ENCODE data around the gene HLA-DQB1.
"Not testable (repeated sequence)": the region's sequence is repeated elsewhere in the genome, so short reads cannot be mapped to it uniquely, and the experiment has no call there.

HLA-DQB1 gene

GRCh38 chr6:32666420-32667300 is at the start of gene HLA-DQB1:
Gene HLA-DQB1, minus strand, starts transcription at chr6:32666657. Its CDS starts 50 bp downstream, at chr6:32666607.
- DNase-seq (ENCODE audit: low read depth in 2 of 2) = peak; percentile 13 to 37

DNA sequence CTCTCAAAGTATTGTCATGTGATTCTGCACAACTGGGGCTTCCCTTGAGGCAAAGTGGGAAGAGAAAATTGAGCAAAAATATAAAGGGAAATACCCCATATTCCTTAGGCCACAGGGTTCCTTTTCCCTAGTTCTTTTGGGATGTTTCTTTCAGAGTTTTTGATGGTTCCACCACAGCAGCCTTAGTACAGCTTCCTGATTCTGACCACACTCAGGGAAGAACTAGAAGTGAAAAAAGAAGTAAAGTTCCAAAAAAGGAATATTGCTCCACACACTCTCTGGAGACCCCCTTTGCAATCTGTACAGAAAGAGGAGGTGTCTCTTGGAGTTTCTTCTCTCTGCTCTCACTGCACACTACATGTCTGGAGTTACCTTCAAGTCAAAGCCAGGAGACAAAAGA is 46.8 kb upstream of the HLA-DQB1 start:
- no peak for DNase-seq (ENCODE audit: low read depth in 2 of 2)

GRCh38 chr6:32709625-32710024 is 43.2 kb upstream of the HLA-DQB1 start:
- DNase-seq (ENCODE audit: low read depth in 2 of 2) = no peak

- DNase-seq (ENCODE audit: low read depth in 2 of 2) = not testable (repeated sequence)
Measured at GRCh38 chr6:32705164-32705563, 38.7 kb upstream of the HLA-DQB1 start.

- no peak for DNase-seq (ENCODE audit: low read depth in 2 of 2)
Measured at GRCh38 chr6:32703347-32703746, 36.9 kb upstream of the HLA-DQB1 start.

GRCh38 chr6:32700391-32701040 is 34.1 kb upstream of the HLA-DQB1 start:
- DNase-seq (ENCODE audit: low read depth in 2 of 2) = no peak

GRCh38 chr6:32697031-32697430 is 30.6 kb upstream of the HLA-DQB1 start:
- DNase-seq (ENCODE audit: low read depth in 2 of 2) = no peak

DNA sequence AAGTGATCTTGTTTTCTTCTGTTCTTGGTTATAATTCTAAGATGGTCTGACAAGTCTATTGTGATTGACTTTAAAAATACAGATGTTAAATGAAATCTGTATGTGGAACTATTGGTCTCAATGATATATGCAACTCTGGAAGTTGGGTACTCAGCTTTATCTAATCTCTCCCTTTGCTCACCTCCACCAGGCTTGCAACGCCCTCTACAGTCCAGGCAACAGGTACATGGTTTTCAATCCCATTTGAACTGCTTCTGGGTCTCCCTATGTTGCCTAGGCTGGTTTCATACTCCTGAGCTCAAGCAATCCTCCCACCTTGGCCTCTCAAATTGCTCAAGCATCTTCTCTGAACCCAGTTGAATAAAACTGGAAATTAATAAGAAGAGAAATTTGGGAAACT is 25.6 kb upstream of the HLA-DQB1 start:
- peak in 1 of 2 experiments; percentile 23 for DNase-seq (ENCODE audit: low read depth in 2 of 2)

- no peak for DNase-seq (ENCODE audit: low read depth in 2 of 2)
Measured at GRCh38 chr6:32689531-32690501, 23.4 kb upstream of the HLA-DQB1 start.

- DNase-seq (ENCODE audit: low read depth in 2 of 2) = no peak
Measured at GRCh38 chr6:32685603-32686002, 19.1 kb upstream of the HLA-DQB1 start.

GRCh38 chr6:32684246-32684645 is 17.8 kb upstream of the HLA-DQB1 start:
- no peak for DNase-seq (ENCODE audit: low read depth in 2 of 2)

DNA sequence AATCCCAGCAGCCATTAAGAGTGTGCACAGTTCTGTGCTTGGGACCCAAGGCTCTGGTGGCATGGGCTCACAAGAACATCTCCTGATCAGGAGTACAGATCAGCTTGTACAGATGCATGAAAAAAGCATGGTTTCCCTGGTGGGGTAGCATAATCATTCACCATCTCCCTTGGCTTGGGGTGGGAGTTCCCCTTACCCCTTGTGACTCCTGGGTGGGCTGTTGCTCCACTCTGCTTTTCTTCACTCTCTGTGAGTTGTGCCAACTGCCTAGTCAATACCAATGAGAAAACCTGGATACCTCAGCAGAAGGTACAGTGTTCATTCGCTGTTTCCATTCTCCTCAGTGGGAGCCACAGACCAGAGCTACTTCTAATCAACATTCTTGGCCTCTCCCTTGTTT is 13.6 kb upstream of the HLA-DQB1 start:
- no peak for DNase-seq (ENCODE audit: low read depth in 2 of 2)

DNA sequence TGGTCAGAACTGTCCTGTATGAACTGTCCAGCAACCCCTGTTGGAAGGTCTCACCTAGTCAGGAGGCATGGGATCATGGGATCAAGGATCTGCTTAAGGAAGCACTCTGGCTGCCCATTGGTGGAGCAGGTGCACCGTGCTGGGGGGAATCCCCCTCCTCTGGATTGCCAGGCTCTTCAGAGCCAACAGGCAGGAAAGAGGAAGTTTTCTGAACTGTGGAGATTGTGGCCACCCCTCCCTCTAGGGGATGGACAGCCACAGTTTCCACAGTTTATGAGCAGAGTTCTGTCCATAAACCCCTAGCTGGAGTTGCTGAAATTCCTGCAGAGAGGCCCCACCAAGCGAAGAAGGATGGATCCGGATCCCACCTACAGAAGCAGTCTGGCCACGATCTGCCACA is 13.0 kb upstream of the HLA-DQB1 start:
- no peak for DNase-seq (ENCODE audit: low read depth in 2 of 2)

DNA sequence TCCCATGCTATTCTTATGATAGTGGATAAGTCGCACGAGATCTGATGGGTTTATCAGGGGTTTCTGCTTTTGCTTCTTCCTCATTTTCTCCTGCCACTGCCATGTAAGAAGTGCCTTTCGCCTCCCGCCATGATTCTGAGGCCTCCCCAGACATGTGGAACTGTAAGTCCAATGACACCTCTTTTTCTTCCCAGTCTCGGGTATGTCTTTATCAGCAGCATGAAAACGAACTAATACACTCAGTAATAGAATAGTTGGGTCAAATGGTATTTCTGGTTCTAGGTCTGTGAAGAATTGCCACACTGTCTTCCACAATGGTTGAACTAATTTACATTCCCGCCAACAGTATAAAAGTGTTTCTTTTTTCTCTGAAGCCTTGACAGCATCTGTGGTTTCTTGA is 7.7 kb upstream of the HLA-DQB1 start:
- DNase-seq (ENCODE audit: low read depth in 2 of 2) = not testable (repeated sequence)

- DNase-seq (ENCODE audit: low read depth in 2 of 2) = not testable (repeated sequence)
Measured at GRCh38 chr6:32671908-32672307, 5.5 kb upstream of the HLA-DQB1 start.

- no peak for DNase-seq (ENCODE audit: low read depth in 2 of 2)
Measured at GRCh38 chr6:32669893-32670292, 3.4 kb upstream of the HLA-DQB1 start.

GRCh38 chr6:32669240-32669639 is 2.8 kb upstream of the HLA-DQB1 start:
- no peak for DNase-seq (ENCODE audit: low read depth in 2 of 2)

DNA sequence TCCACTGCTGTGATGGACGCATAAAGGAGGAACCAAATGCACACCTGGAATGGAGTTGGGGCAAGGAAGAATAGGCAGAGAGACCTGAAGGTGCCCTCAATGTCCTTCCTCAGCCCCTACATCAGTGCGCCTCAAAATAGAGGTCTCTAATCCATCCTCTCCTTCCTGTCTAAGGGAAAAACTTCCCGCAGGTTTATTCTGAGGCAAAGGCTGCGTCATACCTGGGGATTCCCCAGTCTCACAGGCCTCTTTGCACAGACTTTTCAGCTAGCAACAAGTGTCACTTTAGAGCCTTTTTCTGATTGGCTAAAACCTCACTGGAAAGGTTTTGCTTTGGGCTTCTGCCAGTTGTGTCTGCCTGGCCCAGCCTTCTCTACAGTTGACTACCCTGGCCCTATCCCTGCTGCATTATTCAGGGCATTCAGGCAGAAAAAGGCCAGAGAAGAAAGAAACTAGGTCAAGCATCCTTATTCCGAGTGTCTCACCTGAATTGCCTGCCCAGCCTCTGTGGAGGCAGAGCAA is 1.8 kb upstream of the HLA-DQB1 start:
- peak; percentile 5 to 7 for DNase-seq (ENCODE audit: low read depth in 2 of 2)

GRCh38 chr6:32665661-32666060 is 796 bp downstream of the HLA-DQB1 start:
- DNase-seq (ENCODE audit: low read depth in 2 of 2) = no peak

DNA sequence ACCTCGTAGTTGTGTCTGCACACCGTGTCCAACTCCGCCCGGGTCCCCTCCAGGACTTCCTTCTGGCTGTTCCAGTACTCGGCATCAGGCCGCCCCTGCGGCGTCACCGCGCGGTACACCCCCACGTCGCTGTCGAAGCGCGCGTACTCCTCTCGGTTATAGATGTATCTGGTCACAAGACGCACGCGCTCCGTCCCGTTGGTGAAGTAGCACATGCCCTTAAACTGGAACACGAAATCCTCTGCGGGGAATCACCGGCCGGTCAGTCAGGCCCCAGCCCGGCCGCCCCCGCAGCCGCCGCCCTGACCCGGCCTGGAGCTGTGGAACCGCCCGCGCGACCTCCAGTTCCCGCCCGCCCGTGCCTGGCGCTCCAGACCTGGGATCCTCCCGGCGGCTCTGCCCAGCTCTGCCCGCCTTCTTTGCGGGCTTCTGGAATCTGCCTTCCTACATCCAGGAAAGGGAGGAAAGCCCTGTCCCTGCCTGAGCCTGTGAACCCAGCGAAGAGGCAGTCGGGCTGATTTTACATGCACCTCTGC is 1.6 kb downstream of the HLA-DQB1 start:
- peak in 1 of 2 experiments; percentile 31 for DNase-seq (ENCODE audit: low read depth in 2 of 2)

DNA sequence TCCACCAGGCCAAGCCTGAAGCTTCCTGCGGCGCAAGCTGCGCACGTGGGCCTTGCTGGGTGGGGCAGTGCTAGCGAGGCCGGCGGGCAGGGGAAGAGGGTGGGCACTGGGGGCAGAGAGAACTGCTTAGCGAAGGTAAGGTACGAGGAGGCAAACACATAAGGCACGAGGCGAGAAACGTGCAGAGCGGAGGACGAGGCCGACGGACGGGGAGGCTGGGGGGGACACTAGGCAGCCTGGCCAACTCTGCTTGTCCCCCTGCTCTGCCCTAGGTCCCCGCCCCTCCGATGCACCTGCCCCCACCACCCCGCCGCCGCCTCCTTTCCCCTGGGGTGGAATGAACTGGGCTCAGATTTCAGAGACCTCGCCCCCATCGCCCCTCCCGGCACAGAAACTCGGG is 2.1 kb downstream of the HLA-DQB1 start:
- no peak for DNase-seq (ENCODE audit: low read depth in 2 of 2)
